AG09319 (cell line): ENCODE measurements around the gene SHFL.

Experiments
- DNase-seq: peaks from one replicate; pipeline ENCODE4 v3.0.0-alpha.2; 2010; ENCODE audit warnings: low read depth; ENCODE audit errors: extremely low read depth
- CTCF ChIP-seq: IDR thresholded peaks from 2 replicates; pipeline ENCODE4 v1.5.1; 2011; ENCODE audit warnings: low read depth, mild to moderate bottlenecking, inconsistent platforms, low read length, moderate library complexity

Gene SHFL

GRCh38 chr19:10049626-10050025 is 36.5 kb upstream of the SHFL start:
- no peak for TF ChIP-seq CTCF

GRCh38 chr19:10052602-10053360 is 33.3 kb upstream of the SHFL start:
- no peak for TF ChIP-seq CTCF
- no peak for DNase-seq

More at GRCh38 chr19:10049626-10050025, 36.5 kb upstream of the SHFL start:
- DNase-seq = no peak

- no peak for DNase-seq
- no peak for TF ChIP-seq CTCF
Measured at GRCh38 chr19:10061717-10062310, 24.3 kb upstream of the SHFL start.

GRCh38 chr19:10068205-10068604 is 17.9 kb upstream of the SHFL start:
- no peak for DNase-seq
- TF ChIP-seq CTCF = no peak

- no peak for DNase-seq
- TF ChIP-seq CTCF = no peak
Measured at GRCh38 chr19:10069046-10069445, 17.1 kb upstream of the SHFL start.

- TF ChIP-seq CTCF = no peak
- no peak for DNase-seq
Measured at GRCh38 chr19:10070730-10071446, 15.2 kb upstream of the SHFL start.

GRCh38 chr19:10074153-10074552 is 12.0 kb upstream of the SHFL start:
- peak; percentile 14 for TF ChIP-seq CTCF
- DNase-seq = no peak
